GM10266 (cell line): ENCODE data around the gene MAP3K7.

ENCODE experiments used
- DNase-seq: peaks from one replicate; pipeline ENCODE4 v3.0.0; 2012; ENCODE audit errors: extremely low spot score
- TF ChIP-seq, protein P1 (sequence below): IDR thresholded peaks from 2 replicates; pipeline ENCODE4 v1.5.1; 2012; ENCODE audit warnings: mild to moderate bottlenecking, low read depth; ENCODE audit not compliant: control insufficient read depth, insufficient read depth; ENCODE audit errors: missing control alignments

Gene MAP3K7

DNA sequence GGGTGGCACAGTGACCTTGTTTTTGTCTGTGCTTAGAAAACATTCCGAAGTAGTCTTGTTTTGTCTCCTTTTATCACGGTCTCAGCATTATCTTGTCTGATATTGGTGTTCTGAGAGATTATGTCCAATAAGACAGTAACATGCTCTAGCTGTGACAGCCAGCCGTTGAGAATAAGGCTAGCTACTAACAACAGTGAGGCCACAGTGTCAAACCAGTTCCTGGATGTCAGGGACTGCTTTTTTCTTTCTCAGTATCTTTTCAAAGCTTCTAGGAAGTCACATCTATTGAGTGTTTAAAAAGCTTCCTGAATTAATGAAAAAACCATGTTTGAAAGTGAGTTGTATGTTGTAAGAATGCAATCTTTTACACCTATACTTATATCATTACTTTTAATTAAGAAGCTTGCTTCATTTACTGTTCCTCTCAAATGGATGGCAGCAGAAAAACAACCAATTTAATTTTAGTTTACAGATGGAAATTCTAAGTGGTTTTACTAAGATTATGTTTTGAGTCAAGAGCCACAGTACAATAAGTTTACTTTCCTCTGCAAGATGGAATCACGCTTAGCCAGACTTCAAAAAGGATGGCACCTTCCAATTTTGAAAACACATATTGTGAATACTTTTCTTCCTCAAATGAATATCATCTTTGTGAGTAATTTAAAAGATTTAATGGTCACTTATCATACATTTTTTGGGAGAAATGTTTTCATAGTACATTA lies 53.1 kb downstream of the MAP3K7 start:
- no peak for DNase-seq
- TF ChIP-seq, protein P1, sequence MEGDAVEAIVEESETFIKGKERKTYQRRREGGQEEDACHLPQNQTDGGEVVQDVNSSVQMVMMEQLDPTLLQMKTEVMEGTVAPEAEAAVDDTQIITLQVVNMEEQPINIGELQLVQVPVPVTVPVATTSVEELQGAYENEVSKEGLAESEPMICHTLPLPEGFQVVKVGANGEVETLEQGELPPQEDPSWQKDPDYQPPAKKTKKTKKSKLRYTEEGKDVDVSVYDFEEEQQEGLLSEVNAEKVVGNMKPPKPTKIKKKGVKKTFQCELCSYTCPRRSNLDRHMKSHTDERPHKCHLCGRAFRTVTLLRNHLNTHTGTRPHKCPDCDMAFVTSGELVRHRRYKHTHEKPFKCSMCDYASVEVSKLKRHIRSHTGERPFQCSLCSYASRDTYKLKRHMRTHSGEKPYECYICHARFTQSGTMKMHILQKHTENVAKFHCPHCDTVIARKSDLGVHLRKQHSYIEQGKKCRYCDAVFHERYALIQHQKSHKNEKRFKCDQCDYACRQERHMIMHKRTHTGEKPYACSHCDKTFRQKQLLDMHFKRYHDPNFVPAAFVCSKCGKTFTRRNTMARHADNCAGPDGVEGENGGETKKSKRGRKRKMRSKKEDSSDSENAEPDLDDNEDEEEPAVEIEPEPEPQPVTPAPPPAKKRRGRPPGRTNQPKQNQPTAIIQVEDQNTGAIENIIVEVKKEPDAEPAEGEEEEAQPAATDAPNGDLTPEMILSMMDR, result no peak

DNA sequence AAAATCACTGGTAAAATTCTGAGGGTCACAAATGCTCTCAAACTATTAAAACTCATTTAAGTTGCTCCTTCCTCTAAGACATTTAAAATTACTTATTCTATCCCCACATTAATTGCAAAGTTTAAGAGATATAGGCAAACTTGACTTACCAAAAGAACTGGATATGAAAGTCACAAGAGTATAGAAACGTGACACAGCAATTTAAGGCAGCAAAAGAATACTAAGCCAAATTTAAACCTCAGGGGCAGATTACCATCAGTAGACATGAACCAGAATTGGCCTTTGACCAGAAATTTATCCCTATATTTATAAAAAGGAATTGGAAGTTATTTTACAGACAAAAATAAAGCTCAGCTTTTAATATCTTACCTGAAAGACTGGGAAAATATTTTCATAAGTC lies 56.0 kb downstream of the MAP3K7 start:
- DNase-seq, result no peak
- TF ChIP-seq, protein P1, result no peak

DNA sequence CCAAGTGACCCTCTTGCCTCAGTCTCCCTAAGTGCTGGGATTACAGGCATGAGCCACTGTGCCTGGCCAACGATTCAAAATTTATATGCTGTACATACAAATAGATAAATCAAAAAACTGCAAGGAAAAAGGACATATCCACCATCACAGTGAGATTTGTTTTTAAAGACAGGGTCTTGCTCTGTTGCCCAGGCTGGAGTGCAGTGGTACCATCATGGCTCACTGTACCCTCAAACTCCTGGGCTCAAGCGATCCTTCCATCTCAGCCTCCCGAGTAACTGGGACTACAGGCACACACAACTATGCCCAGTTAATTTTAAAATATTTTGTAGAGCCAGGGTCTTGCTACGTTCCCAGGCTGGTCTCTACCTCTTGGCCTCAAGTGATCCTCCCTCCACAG lies 61.5 kb downstream of the MAP3K7 start:
- TF ChIP-seq, protein P1, result no peak
- no peak for DNase-seq

DNA sequence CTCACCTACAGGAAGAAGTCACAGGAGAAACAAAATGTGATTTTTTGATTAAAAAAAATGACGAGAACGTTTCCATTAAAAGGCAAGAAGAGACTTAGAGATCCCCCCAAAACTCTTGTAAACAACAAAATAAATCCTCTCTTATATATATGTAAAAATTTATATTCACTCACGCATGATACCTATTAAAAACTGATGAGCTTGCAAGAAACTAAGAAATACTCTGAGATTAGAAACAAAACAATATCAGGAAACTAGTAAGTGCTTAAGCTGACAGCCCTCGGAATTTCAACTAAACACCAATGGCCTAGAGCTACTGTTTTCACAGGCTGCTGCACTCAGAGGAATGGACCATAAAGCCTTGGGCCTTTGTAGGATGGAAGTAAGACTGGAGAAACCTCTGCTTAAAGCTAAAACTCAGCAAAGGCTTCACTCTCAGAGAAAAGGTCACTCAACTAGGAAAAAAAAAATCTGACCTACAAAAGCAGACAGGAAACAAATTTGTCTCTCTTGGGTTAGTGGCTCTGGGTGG lies 63.0 kb downstream of the MAP3K7 start:
- DNase-seq, result no peak
- TF ChIP-seq, protein P1, result no peak

DNA sequence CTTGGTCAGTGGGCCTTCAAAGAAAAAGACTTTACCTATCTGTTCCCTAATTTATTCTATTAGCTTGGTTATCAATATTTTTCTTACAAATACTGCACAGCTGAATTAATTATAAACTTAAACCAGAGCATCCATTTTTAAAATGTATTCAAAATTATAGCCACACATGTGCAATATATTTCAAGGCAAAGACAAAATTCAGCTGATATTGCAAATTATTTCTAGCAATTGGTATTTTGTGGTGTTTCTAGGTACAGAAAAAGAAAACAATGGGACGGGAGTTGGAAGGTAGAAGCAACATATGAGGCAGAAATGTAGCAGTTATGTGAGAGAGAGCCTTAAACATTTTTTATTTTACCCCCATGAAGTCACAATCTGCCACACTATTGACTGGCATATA lies 64.9 kb downstream of the MAP3K7 start:
- TF ChIP-seq, protein P1, result no peak
- DNase-seq, result no peak

DNA sequence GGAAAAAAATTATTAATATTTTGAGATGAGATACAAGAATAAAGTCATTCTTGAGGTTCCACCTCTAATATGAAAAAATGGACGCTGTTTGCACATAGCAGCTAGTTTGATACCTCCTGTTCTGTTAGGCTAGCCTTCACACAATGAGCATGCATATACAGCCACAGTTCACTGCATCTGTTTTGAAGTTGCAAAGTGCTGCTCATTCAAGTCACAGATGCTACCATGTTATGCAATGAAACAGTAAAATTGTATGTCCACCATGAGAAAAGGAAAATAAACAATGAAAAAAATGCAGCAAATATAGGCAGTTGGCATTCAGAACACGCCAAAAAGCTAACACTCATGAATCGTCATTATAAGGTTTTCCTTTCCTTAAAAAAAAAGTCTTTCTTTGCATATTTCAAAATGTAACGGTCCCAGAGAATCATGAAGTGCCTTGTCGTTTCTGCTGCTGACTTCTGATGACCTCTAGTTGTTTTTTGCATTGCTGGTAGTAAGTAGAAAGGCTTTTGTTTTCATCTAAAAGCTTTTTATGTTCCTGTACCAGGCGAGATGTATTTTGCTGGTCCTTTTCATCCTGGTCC lies 70.7 kb downstream of the MAP3K7 start:
- TF ChIP-seq, protein P1, result no peak
- no peak for DNase-seq

DNA sequence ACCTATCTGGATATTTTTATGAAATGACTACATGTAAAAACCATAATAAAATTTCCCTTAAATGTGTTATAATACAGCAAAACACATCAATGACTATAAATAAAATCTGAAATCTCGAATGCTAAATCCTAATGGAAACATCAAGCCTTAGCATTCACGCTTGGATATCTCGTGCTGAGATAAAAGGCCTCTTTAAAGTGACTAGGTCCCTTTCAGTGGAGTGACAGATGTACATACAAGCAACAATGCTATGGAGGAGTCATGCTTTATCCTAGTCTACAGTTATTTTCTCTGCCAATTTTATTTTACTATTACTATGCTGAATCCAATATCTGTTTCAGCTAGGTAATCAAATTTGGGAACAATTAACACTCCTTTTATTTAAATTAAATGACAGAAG lies 72.4 kb downstream of the MAP3K7 start:
- DNase-seq, result no peak
- TF ChIP-seq, protein P1, result no peak
